Ovary (tissue), 3 donors: ENCODE data around the gene TBX20.

ENCODE experiments used
- CTCF ChIP-seq, 3 donors: fragments of 450-650 bp in 2 of 3; fragments of 200-600 bp in 1 of 3; IDR thresholded peaks; one replicate each; pipeline versions ENCODE4 v1.5.1 to v1.8.0; 2016 to 2022; ENCODE audit warnings: antibody characterized with exemption in 3 of 3, mild to moderate bottlenecking in 1 of 3
- EP300 ChIP-seq: sonication (generic); formaldehyde crosslinking; IDR thresholded peaks from one replicate; pipeline ENCODE4 v1.6.1; 2017; ENCODE audit warnings: antibody characterized with exemption
- donor health status: DM: no; HTN: no; CAD: no.

DNA sequence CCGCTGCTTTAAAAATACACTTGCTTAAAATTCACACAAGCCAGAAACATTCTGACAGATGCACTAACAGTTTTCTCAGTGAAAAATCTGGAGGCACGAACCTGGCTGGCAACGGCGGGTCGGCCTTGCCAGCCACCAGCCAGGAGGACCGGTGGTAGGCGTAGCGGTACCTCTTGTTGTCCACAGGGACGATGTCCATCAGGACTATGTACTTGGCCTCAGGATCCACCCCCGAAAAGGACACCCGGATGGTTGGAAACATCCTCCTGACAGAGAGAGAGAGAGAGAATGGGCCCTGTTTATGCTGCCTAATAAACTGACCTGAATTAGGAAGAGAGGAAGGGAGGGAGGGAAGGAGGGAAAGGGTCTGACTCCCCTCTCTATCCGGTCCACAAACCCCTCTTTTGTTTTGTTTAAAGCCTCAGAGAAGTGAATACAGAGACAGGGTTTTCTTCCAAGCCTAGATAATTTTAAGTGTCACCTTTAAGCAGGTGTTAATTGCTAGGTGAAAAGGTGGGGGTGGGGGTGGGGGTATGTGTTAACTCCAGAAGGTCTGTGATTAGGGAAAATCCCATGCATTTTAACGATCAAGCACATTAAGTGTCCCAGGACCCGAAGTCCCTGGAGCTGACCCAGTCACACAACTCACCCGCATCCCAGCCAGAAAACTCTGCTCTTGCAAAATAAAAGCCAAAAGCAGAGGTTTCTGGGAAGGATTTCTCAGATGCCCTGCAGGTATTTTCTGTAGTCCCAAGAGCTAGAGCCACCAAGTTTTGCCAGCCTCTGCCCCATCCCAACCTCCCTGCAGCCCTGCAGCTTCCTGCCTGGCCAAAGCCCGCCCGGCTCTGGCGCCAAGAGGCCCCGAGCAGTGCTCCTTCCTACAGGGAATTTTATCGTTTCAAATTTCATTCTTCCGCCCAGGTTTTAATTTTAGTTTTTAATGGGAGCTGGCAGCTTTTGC is 5.0 kb downstream of the TBX20 start:
- TF ChIP-seq CTCF (IDR thresholded peaks at IDR 0.05) (no peak), EP300 (no peak)
